Subcutaneous adipose tissue (tissue), 4 donors: ENCODE measurements around the gene NEDD4. TPM values are rescaled to one million over a fixed set of nuclear protein-coding genes. Genes with fewer than 3 reads are reported as not detected.

ENCODE experiments used
- CTCF ChIP-seq: fragments of 450-650 bp; IDR thresholded peaks from one replicate; pipeline ENCODE4 v1.5.1; 2016; ENCODE audit warnings: low read depth, mild to moderate bottlenecking, control low read depth, antibody characterized with exemption, moderate library complexity
- total RNA-seq, 4 donors: library from RNA; depleted of rRNA; stranded (reverse); fragments of >200 nt; gene quantifications; one replicate each; pipeline ENCODE4 v1.1.0, GENCODE V29; 2016

NEDD4 gene
- total RNA-seq, 4 donors from 2014 or later, result 10.0 to 18.1 (median 15.3) TPM

GRCh38 chr15:55960946-55961345 lies 32.5 kb downstream of the NEDD4 start:
- no peak for TF ChIP-seq CTCF

- TF ChIP-seq CTCF, result no peak
Measured at GRCh38 chr15:55959744-55960447, 33.5 kb downstream of the NEDD4 start.

DNA sequence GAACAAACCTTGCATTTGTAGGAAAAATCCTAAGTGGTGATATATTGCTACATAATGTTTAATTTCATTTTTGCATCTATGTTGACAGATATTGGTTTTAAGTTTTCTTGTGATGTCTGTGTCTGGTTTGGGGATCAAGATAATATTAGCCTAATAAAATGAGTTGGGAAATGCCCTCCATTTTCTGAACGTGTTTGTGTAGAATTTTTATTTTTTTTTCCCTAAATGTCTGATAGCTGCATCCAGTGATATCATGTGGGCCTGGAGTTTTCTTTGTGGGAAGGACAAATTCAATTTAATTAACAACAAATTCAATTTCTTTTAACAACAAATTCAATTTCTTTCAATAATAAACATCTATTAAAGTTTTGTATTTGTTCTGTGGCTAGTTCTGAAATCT lies 35.1 kb downstream of the NEDD4 start:
- TF ChIP-seq CTCF, result no peak

- TF ChIP-seq CTCF, result no peak
Measured at GRCh38 chr15:55954862-55955605, 38.4 kb downstream of the NEDD4 start.

DNA sequence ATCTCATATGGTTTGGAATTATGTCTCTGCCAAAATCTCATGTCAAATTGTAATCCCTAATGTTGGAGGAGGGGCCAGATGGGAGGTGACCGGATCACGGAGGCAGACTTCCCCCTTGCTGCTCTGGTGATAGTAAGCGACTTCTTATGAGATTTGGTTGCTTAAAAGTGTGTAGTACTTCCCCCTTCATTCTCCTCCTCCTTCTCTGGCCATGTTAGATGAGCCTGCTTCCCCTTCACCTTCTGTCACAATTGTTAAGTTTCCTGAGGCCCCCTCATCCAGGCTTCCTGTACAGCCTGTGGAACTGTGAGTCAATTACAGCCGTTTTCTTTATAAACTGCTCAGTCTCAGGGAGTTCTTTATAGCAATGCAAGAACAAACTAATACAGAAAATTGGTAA lies 51.1 kb downstream of the NEDD4 start:
- TF ChIP-seq CTCF, result no peak

DNA sequence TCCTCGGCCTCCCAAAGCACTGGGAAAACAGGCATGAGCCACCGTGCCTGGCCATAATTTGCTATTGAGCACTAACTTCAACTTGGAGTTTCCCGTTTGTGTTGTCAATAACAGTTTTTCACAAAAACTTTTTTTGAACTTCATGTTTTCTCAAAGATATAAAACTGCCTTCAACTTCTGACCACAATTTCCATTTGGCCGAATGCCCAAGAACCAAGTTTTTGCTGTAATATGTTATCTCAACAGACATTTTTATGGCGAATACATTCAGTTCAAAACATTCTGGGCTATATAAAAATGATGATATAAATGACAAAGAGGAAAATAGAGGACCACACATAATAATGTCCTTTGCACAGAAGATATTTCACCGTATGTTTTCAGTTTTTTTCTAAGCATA lies 56.4 kb downstream of the NEDD4 start:
- TF ChIP-seq CTCF, result no peak

DNA sequence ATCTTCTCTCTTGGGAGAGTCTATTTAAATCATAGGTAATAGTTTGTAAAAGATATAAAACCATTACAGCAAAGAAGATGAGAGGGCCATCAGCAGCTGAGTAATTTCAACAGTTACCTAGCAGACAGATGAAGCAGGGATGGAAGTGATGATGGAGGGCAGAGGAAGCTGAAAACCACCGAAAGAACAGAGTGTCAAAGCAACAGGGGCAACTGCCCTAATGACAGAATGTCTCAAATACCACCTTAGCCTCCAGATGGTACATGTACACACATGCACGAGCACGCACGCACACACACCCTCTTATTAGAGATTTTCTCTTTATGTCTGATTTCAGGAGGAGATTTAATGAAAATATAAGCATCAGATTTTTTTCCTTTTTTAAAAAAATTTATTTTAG lies 64.5 kb downstream of the NEDD4 start:
- TF ChIP-seq CTCF, result no peak
